IgD-negative memory B cell (primary cell): ENCODE measurements around the gene VPS51. TPM values are rescaled to one million over a fixed set of nuclear protein-coding genes. Genes with fewer than 3 reads are reported as not detected.

ENCODE experiments used
- H3K27ac Mint-ChIP-seq, 3 donors: one replicate each; pipeline ENCODE4 v1.8.0; 2020 to 2022; ENCODE audit warnings: mild to moderate bottlenecking in 3 of 3, mixed read lengths in 3 of 3, moderate library complexity in 1 of 3
- H3K27me3 Mint-ChIP-seq: one replicate; pipeline ENCODE4 v1.8.0; 2021; ENCODE audit warnings: mixed read lengths
- H3K36me3 Mint-ChIP-seq: one replicate; pipeline ENCODE4 v1.8.0; 2020; ENCODE audit warnings: mild to moderate bottlenecking, mixed read lengths
- H3K4me1 Mint-ChIP-seq, 3 donors: one replicate each; pipeline ENCODE4 v1.8.0; 2020 to 2022; ENCODE audit warnings: mixed read lengths in 3 of 3, mild to moderate bottlenecking in 1 of 3
- H3K4me3 Mint-ChIP-seq, 4 donors: one replicate each; pipeline ENCODE4 v1.8.0; 2020 to 2022; ENCODE audit warnings: mild to moderate bottlenecking in 4 of 4, mixed read lengths in 4 of 4, moderate library complexity in 3 of 4
- H3K9me3 Mint-ChIP-seq, 3 donors: one replicate each; pipeline ENCODE4 v1.8.0; 2020 to 2021; ENCODE audit warnings: mixed read lengths in 3 of 3, mild to moderate bottlenecking in 1 of 3
- polyA plus RNA-seq: library from polyadenylated mRNA; unstranded; fragments of 300-500 nt; fragmentation: Illumina TruSeq; gene quantifications from one replicate; pipeline ENCODE4 v1.2.3, GENCODE V29; 2021

VPS51 gene
- polyA plus RNA-seq, 1 donor from 2014 or later = 88.2 TPM

DNA sequence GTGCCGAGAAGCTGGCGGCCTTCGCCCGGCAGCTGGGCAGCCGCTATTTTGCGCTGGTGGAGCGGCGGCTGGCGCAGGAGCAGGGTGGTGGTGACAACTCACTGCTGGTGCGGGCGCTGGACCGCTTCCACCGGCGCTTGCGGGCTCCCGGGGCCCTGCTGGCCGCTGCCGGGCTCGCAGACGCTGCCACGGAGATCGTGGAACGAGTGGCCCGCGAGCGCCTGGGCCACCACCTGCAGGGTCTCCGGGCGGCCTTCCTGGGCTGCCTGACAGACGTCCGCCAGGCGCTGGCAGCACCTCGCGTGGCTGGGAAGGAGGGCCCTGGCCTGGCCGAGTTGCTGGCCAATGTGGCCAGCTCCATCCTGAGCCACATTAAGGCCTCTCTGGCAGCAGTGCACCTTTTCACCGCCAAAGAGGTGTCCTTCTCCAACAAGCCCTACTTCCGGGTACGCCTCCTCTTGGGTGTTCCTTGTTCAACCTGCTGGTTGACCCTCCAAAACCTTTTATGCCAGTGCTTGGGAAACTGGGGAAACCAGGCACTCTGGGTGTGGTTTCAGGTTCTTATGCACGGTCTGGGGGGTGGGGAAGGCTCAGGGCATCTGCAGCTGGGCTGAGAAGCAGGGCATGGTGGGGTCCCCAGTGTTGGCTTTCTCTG, 12.6 kb downstream of the VPS51 start:
- Mint-ChIP-seq H3K27ac (no peak overlapping the region), H3K4me3 (no peak overlapping the region), H3K27me3 (no peaks in the 10 kb centered on the region), H3K9me3 (no peaks in the 10 kb centered on the region), H3K4me1 (peaks cover 17 to 28% (median 17%) of the 10 kb centered on the region in 3 donors), H3K36me3 (peaks cover 3% of the 10 kb centered on the region)

GRCh38 chr11:65109231-65110198, 13.5 kb downstream of the VPS51 start:
- H3K4me1 Mint-ChIP-seq = peaks cover 16 to 29% (median 21%) of the 10 kb centered on the region in 3 donors
- no peaks in the 10 kb centered on the region for H3K9me3 Mint-ChIP-seq
- peaks cover 3% of the 10 kb centered on the region for H3K36me3 Mint-ChIP-seq
- H3K27ac Mint-ChIP-seq = peak overlapping the region in 1 of 3 donors; percentile 97
- peak overlapping the region in 1 of 4 donors; percentile 86 for H3K4me3 Mint-ChIP-seq
- H3K27me3 Mint-ChIP-seq = no peaks in the 10 kb centered on the region

DNA sequence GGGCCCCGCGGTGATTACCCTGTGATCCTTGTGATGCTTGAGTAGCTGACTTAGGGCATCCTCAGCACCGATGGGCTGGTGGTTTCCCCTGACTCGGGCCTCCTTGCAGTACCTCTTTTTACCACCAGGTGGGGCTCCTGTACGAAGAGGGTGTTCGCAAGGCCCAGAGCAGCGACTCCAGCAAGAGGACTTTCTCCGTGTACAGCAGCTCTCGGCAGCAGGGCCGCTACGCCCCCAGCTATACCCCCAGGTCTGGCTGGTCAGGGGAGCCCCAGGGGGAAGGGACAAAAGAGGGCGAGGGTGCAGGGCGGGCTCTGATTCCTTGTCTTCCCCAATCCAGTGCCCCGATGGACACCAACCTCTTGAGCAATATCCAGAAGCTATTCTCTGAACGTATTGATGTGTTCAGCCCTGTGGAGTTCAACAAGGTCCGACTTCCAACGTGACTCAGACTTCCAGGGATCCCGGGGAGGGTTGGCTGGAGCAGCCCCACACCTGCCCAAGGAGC, 14.4 kb downstream of the VPS51 start:
- Mint-ChIP-seq H3K36me3 (peaks cover 3% of the 10 kb centered on the region), H3K9me3 (no peaks in the 10 kb centered on the region), H3K4me3 (peak overlapping the region in 3 of 4 donors; percentile 60 to 86 (median 68)), H3K27me3 (no peaks in the 10 kb centered on the region), H3K27ac (peak overlapping the region; percentile 94 to 97 (median 94)), H3K4me1 (peaks cover 16 to 27% (median 21%) of the 10 kb centered on the region in 3 donors)

- peaks cover 16 to 26% (median 21%) of the 10 kb centered on the region in 3 donors for H3K4me1 Mint-ChIP-seq
- no peaks in the 10 kb centered on the region for H3K9me3 Mint-ChIP-seq
- H3K27me3 Mint-ChIP-seq = no peaks in the 10 kb centered on the region
- H3K4me3 Mint-ChIP-seq = peak overlapping the region; percentile 84 to 95 (median 90)
- peak overlapping the region; percentile 84 to 97 (median 94) for H3K27ac Mint-ChIP-seq
- peaks cover 3% of the 10 kb centered on the region for H3K36me3 Mint-ChIP-seq
These were observed 15.2 kb downstream of the VPS51 start for GRCh38 chr11:65111159-65111743.

- Mint-ChIP-seq H3K36me3 (no peaks in the 10 kb centered on the region), H3K4me1 (peaks cover 16 to 26% (median 23%) of the 10 kb centered on the region in 3 donors), H3K27me3 (no peaks in the 10 kb centered on the region), H3K9me3 (no peaks in the 10 kb centered on the region), H3K4me3 (peak within 1 kb of the TSS; percentile 84 to 95 (median 90)), H3K27ac (peak within 1 kb of the TSS; percentile 94 to 97 (median 94))
These were observed 15.9 kb downstream of the VPS51 start, which contains the start of gene TM7SF2 for GRCh38 chr11:65111744-65112545. Gene TM7SF2 (plus strand): TSS chr11:65111872. CDS start chr11:65112016, 144 bp downstream.

GRCh38 chr11:65112546-65113360, 16.7 kb downstream of the VPS51 start:
- peak overlapping the region; percentile 69 to 90 (median 84) for H3K27ac Mint-ChIP-seq
- no peaks in the 10 kb centered on the region for H3K36me3 Mint-ChIP-seq
- peak overlapping the region; percentile 84 to 95 (median 90) for H3K4me3 Mint-ChIP-seq
- H3K4me1 Mint-ChIP-seq = peaks cover 19 to 26% (median 23%) of the 10 kb centered on the region in 3 donors
- no peaks in the 10 kb centered on the region for H3K9me3 Mint-ChIP-seq
- no peaks in the 10 kb centered on the region for H3K27me3 Mint-ChIP-seq

DNA sequence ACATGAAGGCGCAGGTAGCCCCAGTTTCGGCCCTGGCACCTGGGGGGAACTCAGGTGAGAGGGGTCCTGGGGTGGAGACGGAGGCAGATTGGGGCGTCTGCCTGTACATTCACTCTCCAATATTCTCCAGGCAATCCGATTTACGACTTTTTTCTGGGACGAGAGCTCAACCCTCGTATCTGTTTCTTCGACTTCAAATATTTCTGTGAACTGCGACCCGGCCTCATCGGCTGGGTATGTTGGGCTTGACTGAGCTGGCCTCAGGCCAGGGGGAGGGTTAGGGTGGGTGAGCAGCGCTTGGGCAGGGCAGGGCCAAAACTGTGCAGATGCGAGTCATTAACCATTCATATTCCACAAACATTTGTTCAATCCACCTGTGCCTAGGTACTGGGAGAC, 17.3 kb downstream of the VPS51 start:
- Mint-ChIP-seq H3K27ac (peak overlapping the region; percentile 69 to 90 (median 84)), H3K9me3 (no peaks in the 10 kb centered on the region), H3K4me3 (peak overlapping the region; percentile 84 to 95 (median 90)), H3K27me3 (no peaks in the 10 kb centered on the region), H3K36me3 (peaks cover 1% of the 10 kb centered on the region), H3K4me1 (peaks cover 23 to 29% (median 23%) of the 10 kb centered on the region in 3 donors)

GRCh38 chr11:65113839-65114238, 17.8 kb downstream of the VPS51 start:
- peaks cover 1% of the 10 kb centered on the region for H3K36me3 Mint-ChIP-seq
- H3K4me3 Mint-ChIP-seq = peak overlapping the region in 2 of 4 donors; percentile 86 to 95
- H3K9me3 Mint-ChIP-seq = no peaks in the 10 kb centered on the region
- H3K4me1 Mint-ChIP-seq = peaks cover 23 to 34% (median 25%) of the 10 kb centered on the region in 3 donors
- no peaks in the 10 kb centered on the region for H3K27me3 Mint-ChIP-seq
- peak overlapping the region in 1 of 3 donors; percentile 90 for H3K27ac Mint-ChIP-seq

DNA sequence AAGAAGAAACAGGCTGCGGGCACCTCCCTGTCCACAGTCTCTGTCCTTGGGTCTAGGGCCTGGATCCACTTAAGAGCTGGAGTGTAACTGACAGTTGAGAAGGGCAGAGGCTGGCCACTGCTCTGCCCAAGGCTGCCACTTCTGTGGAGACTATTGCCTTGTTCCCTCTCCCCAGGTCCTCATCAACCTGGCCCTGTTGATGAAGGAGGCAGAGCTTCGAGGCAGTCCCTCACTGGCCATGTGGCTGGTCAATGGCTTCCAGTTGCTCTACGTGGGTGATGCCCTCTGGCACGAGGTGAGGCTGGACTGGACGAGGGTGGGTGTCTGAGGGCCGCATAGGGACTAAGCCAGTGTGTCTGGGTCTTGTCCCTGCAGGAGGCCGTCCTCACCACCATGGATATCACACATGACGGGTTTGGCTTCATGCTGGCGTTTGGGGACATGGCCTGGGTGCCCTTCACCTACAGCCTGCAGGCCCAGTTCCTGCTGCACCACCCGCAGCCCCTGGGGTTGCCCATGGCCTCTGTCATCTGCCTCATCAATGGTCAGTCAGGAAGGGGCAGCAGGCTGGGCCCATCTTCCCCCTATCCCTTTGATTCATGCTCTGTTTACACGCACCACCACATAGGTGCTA, 18.6 kb downstream of the VPS51 start:
- peak overlapping the region in 1 of 3 donors; percentile 90 for H3K27ac Mint-ChIP-seq

DNA sequence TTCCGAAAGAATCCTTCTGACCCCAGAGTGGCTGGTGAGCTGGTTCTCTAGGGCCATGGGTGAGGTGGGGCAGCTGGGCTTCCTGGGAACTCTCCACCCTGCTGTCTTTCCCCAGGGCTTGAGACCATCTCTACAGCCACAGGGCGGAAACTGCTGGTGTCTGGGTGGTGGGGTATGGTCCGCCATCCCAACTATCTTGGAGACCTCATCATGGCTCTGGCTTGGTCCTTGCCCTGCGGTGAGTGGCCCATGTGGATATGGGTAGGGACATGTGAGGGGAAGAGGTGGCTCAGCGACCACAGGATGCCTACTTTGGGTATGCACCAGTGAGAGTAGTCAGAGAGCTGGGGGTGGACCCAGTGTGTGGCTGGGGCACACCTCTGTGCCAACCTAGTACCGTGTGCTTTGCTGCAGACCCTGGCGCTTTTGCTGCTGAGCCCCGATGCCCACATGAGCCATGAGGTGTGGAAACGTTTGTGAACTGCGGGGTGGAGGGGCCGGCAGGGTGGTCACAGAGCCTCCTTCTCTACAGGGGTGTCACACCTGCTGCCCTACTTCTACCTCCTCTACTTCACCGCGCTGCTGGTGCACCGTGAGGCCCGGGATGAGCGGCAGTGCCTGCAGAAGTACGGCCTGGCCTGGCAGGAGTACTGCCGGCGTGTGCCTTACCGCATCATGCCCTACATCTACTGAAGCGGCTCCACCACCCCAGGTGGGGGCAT, 19.5 kb downstream of the VPS51 start:
- H3K4me3 Mint-ChIP-seq = peak overlapping the region in 3 of 4 donors; percentile 9 to 86 (median 63)
- H3K36me3 Mint-ChIP-seq = peaks cover 3% of the 10 kb centered on the region
- H3K27me3 Mint-ChIP-seq = no peaks in the 10 kb centered on the region
- peaks cover 22 to 36% (median 23%) of the 10 kb centered on the region in 3 donors for H3K4me1 Mint-ChIP-seq
- H3K27ac Mint-ChIP-seq = peak overlapping the region in 2 of 3 donors; percentile 31 to 90
- H3K9me3 Mint-ChIP-seq = no peaks in the 10 kb centered on the region

More for the DNA sequence above, 18.6 kb downstream of the VPS51 start:
- Mint-ChIP-seq H3K4me3 (peak overlapping the region in 3 of 4 donors; percentile 33 to 86 (median 44)), H3K36me3 (peaks cover 3% of the 10 kb centered on the region), H3K4me1 (peaks cover 23 to 37% (median 25%) of the 10 kb centered on the region in 3 donors), H3K27me3 (no peaks in the 10 kb centered on the region), H3K9me3 (no peaks in the 10 kb centered on the region)

- Mint-ChIP-seq H3K4me3 (peak overlapping the region; percentile 86 to 96 (median 90)), H3K27ac (peak overlapping the region; percentile 31 to 94 (median 90)), H3K9me3 (no peaks in the 10 kb centered on the region), H3K4me1 (peaks cover 15 to 33% (median 22%) of the 10 kb centered on the region in 3 donors), H3K27me3 (no peaks in the 10 kb centered on the region), H3K36me3 (peaks cover 4% of the 10 kb centered on the region)
These were observed 20.6 kb downstream of the VPS51 start for GRCh38 chr11:65116370-65117205.
